ENCODE measurements around the gene LILRB3. TPM values are rescaled to one million over a fixed set of nuclear protein-coding genes. Genes with fewer than 3 reads are reported as not detected.

The LILRB3 gene
- total RNA-seq, 4 donors from 2014 or later = 0.56 to 16.1 (median 10.1) TPM

GRCh38 chr19:54204767-54205468, 17.9 kb downstream of the LILRB3 start:
- DNase-seq = no peak
- Histone ChIP-seq H3K9me3 (no peaks in the 10 kb centered on the region), H3K4me1 (peaks cover 27 to 47% of the 10 kb centered on the region in 2 donors), H3K27ac (no peak overlapping the region), H3K4me3 (replicated peaks in 1 of 3) (no peak overlapping the region), H3K27me3 (no peaks in the 10 kb centered on the region), H3K36me3 (peaks cover 55 to 66% of the 10 kb centered on the region in 2 donors)
- 85 to 90% methylated on average over 4 of the region's 4 CpGs for WGBS, 2 donors
- no peak for TF ChIP-seq POLR2A (IDR thresholded peaks at IDR 0.05)
- TF ChIP-seq CTCF (IDR thresholded peaks at IDR 0.05) = no peak
- intact Hi-C loops (cut with DNase I) = no loop called here

- Histone ChIP-seq H3K36me3 (peaks cover 52 to 65% of the 10 kb centered on the region in 2 donors), H3K27me3 (no peaks in the 10 kb centered on the region), H3K9me3 (no peaks in the 10 kb centered on the region), H3K27ac (no peak overlapping the region), H3K4me1 (peaks cover 21 to 33% of the 10 kb centered on the region in 2 donors), H3K4me3 (replicated peaks in 1 of 3) (no peak overlapping the region)
- DNase-seq = no peak
- 77 to 85% methylated on average over 9 of the region's 9 CpGs for WGBS, 2 donors
- TF ChIP-seq POLR2A (IDR thresholded peaks at IDR 0.05) (no peak), CTCF (IDR thresholded peaks at IDR 0.05) (no peak)
- intact Hi-C loops (cut with DNase I) = no loop called here
Observed at GRCh38 chr19:54203151-54203611, 19.6 kb downstream of the LILRB3 start.

DNA sequence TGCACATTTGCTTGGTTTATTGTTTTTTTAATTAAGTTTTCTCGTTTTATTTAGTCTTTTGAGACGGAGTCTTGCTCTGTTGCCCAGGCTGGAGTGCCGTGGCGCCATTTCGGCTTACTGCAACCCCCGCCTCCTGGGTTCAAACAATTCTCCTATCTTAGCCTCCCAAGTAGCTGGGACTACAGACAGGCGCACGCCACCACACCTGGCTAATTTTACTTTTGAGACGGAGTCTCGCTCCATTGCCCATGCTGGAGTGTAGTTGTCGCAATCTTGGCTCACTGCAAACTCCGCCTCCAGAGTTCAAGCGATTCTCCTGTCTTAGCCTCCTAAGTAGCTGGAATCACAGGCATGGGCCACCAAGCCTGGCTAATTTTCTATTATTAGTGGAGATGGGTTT, 20.8 kb downstream of the LILRB3 start:
- 65 to 80% methylated on average over 13 of the region's 13 CpGs for WGBS, 2 donors
- H3K36me3 ChIP-seq = peaks cover 40 to 53% of the 10 kb centered on the region in 2 donors
- peaks cover 21 to 33% of the 10 kb centered on the region in 2 donors for H3K4me1 ChIP-seq
- H3K9me3 ChIP-seq = no peaks in the 10 kb centered on the region
- H3K27me3 ChIP-seq = no peaks in the 10 kb centered on the region
- intact Hi-C loops (cut with DNase I) = no loop called here
- peak overlapping the region in 2 of 3 donors; percentile 92 to 98 for H3K27ac ChIP-seq
- TF ChIP-seq POLR2A (IDR thresholded peaks at IDR 0.05) = no peak
- no peak for TF ChIP-seq CTCF (IDR thresholded peaks at IDR 0.05)
- DNase-seq = peak in 1 of 2 donors; percentile 17
- peak overlapping the region in 1 of 3 donors; percentile 78 for H3K4me3 ChIP-seq (replicated peaks in 1 of 3)

DNA sequence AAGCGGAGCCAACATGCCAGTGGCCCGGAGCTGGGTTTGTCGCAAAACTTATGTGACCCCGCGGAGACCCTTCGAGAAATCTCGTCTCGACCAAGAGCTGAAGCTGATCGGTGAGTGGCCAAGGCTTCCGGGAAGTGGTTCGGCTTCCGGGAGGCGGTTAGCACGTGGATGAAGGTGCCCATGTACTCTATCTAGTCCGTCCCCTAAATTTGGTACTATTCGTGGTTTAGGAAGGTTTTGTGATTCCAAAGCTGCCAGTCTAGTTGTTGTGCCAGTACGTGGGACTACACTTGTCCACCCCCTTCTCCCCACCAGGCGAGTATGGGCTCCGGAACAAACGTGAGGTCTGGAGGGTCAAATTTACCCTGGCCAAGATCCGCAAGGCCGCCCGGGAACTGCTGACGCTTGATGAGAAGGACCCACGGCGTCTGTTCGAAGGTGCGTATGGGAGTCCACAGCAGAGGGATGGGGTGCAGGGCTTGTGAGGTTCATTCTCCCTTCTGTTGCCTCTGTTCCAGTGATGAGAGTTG, 21.6 kb downstream of the LILRB3 start:
- Histone ChIP-seq H3K4me1 (peaks cover 21 to 33% of the 10 kb centered on the region in 2 donors), H3K36me3 (peaks cover 33 to 46% of the 10 kb centered on the region in 2 donors)
- TF ChIP-seq CTCF (IDR thresholded peaks at IDR 0.05) (no peak), POLR2A (IDR thresholded peaks at IDR 0.05) (no peak)

DNA sequence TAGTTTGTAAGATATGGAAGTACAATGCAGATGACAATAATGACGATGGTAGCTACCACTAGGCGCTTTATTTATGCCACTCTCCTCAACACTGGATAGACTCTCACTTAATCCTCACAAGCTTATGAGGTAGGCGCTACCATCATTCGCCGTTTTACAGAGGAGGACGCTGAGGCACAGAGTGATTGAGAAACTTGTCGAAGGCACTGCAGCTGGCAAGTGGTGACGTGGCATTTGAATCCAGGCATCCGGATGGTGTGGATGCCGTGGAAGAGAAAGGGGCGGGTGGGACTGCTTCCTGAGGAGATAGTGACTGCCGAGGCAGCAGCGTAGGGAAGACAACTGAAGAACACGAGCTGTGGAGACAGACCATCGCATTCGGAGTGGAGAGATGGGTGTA, 23.4 kb downstream of the LILRB3 start:
- DNase-seq = no peak
- H3K9me3 ChIP-seq = no peaks in the 10 kb centered on the region
- peaks cover 19 to 27% of the 10 kb centered on the region in 2 donors for H3K36me3 ChIP-seq
- no peaks in the 10 kb centered on the region for H3K27me3 ChIP-seq
- H3K27ac ChIP-seq = no peak overlapping the region
- TF ChIP-seq CTCF (IDR thresholded peaks at IDR 0.05) = no peak
- no peak for TF ChIP-seq POLR2A (IDR thresholded peaks at IDR 0.05)
- intact Hi-C loops (cut with DNase I) = no loop called here
- H3K4me1 ChIP-seq = peaks cover 21 to 26% of the 10 kb centered on the region in 2 donors
- H3K4me3 ChIP-seq (replicated peaks in 1 of 3) = no peak overlapping the region
- WGBS, 2 donors = 92 to 95% methylated on average over 16 of the region's 16 CpGs

More for the DNA sequence above, 21.6 kb downstream of the LILRB3 start:
- WGBS, 2 donors = 3 to 7% methylated on average over 24 to 28 of the region's 28 CpGs
- intact Hi-C loops (cut with DNase I) = no loop called here
- DNase-seq = no peak
- H3K9me3 ChIP-seq = no peaks in the 10 kb centered on the region
- peak overlapping the region; percentile 91 to 98 (median 92) for H3K27ac ChIP-seq
- no peaks in the 10 kb centered on the region for H3K27me3 ChIP-seq
- H3K4me3 ChIP-seq (replicated peaks in 1 of 3) = peak overlapping the region; percentile 54 to 86 (median 78)
